K562 (cell line): ENCODE data around the gene ARHGEF17. TPM values are rescaled to one million over a fixed set of nuclear protein-coding genes. Genes with fewer than 3 reads are reported as not detected.

Experiments
- CXXC5 ChIP-seq: fragments of 250-450 bp; sonication (Bioruptor Pico); IDR thresholded peaks from 2 replicates; pipeline ENCODE4 v1.8.0; 2022; ENCODE audit warnings: inconsistent platforms, mild to moderate bottlenecking, moderate library complexity
- E2F6 ChIP-seq, 2 experiments: IDR thresholded peaks; 2 replicates each; pipeline ENCODE4 v1.6.1; 2011; ENCODE audit warnings: borderline replicate concordance in 1 of 2, control low read depth in 1 of 2, low read depth in 1 of 2, low read length in 1 of 2, mild to moderate bottlenecking in 1 of 2, mixed read lengths in 1 of 2, moderate library complexity in 1 of 2; ENCODE audit not compliant: insufficient read depth in 1 of 2, insufficient read length in 1 of 2, poor library complexity in 1 of 2, severe bottlenecking in 1 of 2; ENCODE audit errors: extremely low read depth in 1 of 2
- FOXP1 ChIP-seq: sonication (generic); formaldehyde crosslinking; IDR thresholded peaks from 2 replicates; pipeline ENCODE4 v1.8.0; 2022; ENCODE audit warnings: mild to moderate bottlenecking, missing genetic modification reagents
- GTF2E2 ChIP-seq: fragments of 200-800 bp; sonication (Bioruptor generic); IDR thresholded peaks from 2 replicates; pipeline ENCODE4 v1.6.1; 2016; ENCODE audit warnings: missing genetic modification characterization, missing compliant biosample characterization
- HDAC2 ChIP-seq: fragments of 450-650 bp; IDR thresholded peaks from 2 replicates; pipeline ENCODE4 v1.6.1; 2016; ENCODE audit warnings: mild to moderate bottlenecking
- HOXB6 ChIP-seq: fragments of 250-450 bp; sonication (Bioruptor Pico); IDR thresholded peaks from 2 replicates; pipeline ENCODE4 v1.5.1; 2022; ENCODE audit warnings: mild to moderate bottlenecking, borderline replicate concordance
- L3MBTL2 ChIP-seq: fragments of 450-650 bp; IDR thresholded peaks from 2 replicates; pipeline ENCODE4 v1.6.1; 2016; ENCODE audit warnings: mild to moderate bottlenecking, moderate library complexity
- LCOR ChIP-seq: sonication (generic); formaldehyde crosslinking; IDR thresholded peaks from 2 replicates; pipeline ENCODE4 v1.8.0; 2022; ENCODE audit warnings: mild to moderate bottlenecking, missing genetic modification reagents
- MAX ChIP-seq: sonication (generic); formaldehyde crosslinking; IDR thresholded peaks from 2 replicates; pipeline ENCODE4 v1.9.0; 2022; ENCODE audit warnings: mild to moderate bottlenecking, missing genetic modification reagents
- NR2F6 ChIP-seq: fragments of 450-650 bp; formaldehyde crosslinking; IDR thresholded peaks from 2 replicates; pipeline ENCODE4 v1.4.0; 2020; ENCODE audit warnings: mild to moderate bottlenecking
- PCBP1 ChIP-seq: fragments of 200-400 bp; formaldehyde crosslinking; IDR thresholded peaks from 2 replicates; pipeline ENCODE4 v1.6.1; 2018; ENCODE audit warnings: mild to moderate bottlenecking, low read depth, low read length; ENCODE audit not compliant: poor library complexity, severe bottlenecking
- RB1 ChIP-seq: fragments of 450-650 bp; IDR thresholded peaks from 2 replicates; pipeline ENCODE4 v1.6.1; 2017; ENCODE audit warnings: low read depth, mild to moderate bottlenecking
- RBBP5 ChIP-seq: fragments of 200-600 bp; sonication (generic); IDR thresholded peaks from 2 replicates; pipeline ENCODE4 v1.6.1; 2012; ENCODE audit warnings: borderline replicate concordance, mild to moderate bottlenecking, low read length, control low read depth, inconsistent platforms; ENCODE audit not compliant: insufficient read depth, poor library complexity, severe bottlenecking
- TFAP4 ChIP-seq: sonication (generic); formaldehyde crosslinking; IDR thresholded peaks from 2 replicates; pipeline ENCODE4 v1.8.0; 2022; ENCODE audit warnings: missing genetic modification reagents, mild to moderate bottlenecking, moderate library complexity, borderline replicate concordance
- ZBTB7A ChIP-seq: IDR thresholded peaks from 2 replicates; pipeline ENCODE4 v1.6.1; 2011; ENCODE audit warnings: low read depth, mild to moderate bottlenecking, low read length, moderate library complexity, borderline replicate concordance; ENCODE audit not compliant: control insufficient read depth
- ZFX ChIP-seq: sonication (generic); formaldehyde crosslinking; IDR thresholded peaks from 2 replicates; pipeline ENCODE4 v1.8.0; 2022; ENCODE audit warnings: mild to moderate bottlenecking, missing genetic modification reagents, moderate library complexity
- polyA plus RNA-seq, 8 experiments: library from polyadenylated mRNA; depleted of rRNA in 4 of 8; stranded (reverse) in 5 of 8; unstranded in 3 of 8; fragments of >200 nt; fragmentation: Nextera tagmentation in 2 of 8; fragmentation: Illumina TruSeq in 1 of 8; extraction: Ambion mirVana in 2 of 8; extraction: Trizol in 1 of 8; gene quantifications; 2 replicates each; pipeline versions ENCODE4 v1.2.1 to v1.2.3, GENCODE V29; 2011 to 2014; ENCODE audit warnings: inconsistent platforms in 1 of 8, missing spikeins in 1 of 8
- total RNA-seq, 7 experiments: library from RNA; depleted of rRNA in 6 of 7; stranded (reverse); fragments of >200 nt in 6 of 7; fragmentation: Illumina TruSeq in 2 of 7; extraction: Trizol in 2 of 7; gene quantifications; 2 replicates each; pipeline versions ENCODE4 v1.2.1 to v1.2.3, GENCODE V29; 2011 to 2021; ENCODE audit warnings: low replicate concordance in 1 of 7

ARHGEF17 gene
- total and polyA plus RNA-seq, 9 of the 15 experiments (the other 6 are each of a cell fraction or from before 2014, with no cell fraction given), result 0.04 to 0.68 (median 0.10) TPM; not detected in 2

- TF ChIP-seq E2F6 (IDR thresholded peaks at IDR 0.05; ENCODE audit: borderline replicate concordance in 1 of 2, extremely low read depth in 1 of 2, insufficient read depth in 1 of 2, insufficient read length in 1 of 2, low read depth in 1 of 2, low read length in 1 of 2, poor library complexity in 1 of 2, severe bottlenecking in 1 of 2) (peak; percentile 7 to 34), LCOR (0 out of 2 replicates have a peak, but pooled peaks have one; percentile 8), ZBTB7A (peak; percentile 31; the same call in 1 of the 2 replicates), TFAP4 (no peak), FOXP1 (CRISPR knock-in tag) (peak; percentile 57; the same call in 1 of the 2 replicates), HDAC2 (no peak), RB1 (0 out of 2 replicates have a peak, but pooled peaks have one; percentile 23), L3MBTL2 (peak; percentile 55), GTF2E2 (tag) (no peak), NR2F6 (CRISPR knock-in tag) (no peak), CXXC5 (0 out of 2 replicates have a peak, but pooled peaks have one; percentile 3), PCBP1 (no peak), HOXB6 (no peak), RBBP5 (peak; percentile 1), MAX (peak; percentile 1; the same call in 1 of the 2 replicates), ZFX (peak; percentile 25)
These were observed at the start of gene ARHGEF17 (continued) for GRCh38 chr11:73308003-73308960.
